Ovary (tissue), 9 donors: Measurements from ENCODE around the gene PTGDR. TPM values are rescaled to one million over a fixed set of nuclear protein-coding genes. Genes with fewer than 3 reads are reported as not detected.
A peak's percentile ranks its signal among the peaks of the same experiment; 100 is the strongest.

ENCODE experiments used
- DNase-seq, 5 donors: peaks; one replicate each; pipeline ENCODE4 v3.0.0-alpha.2; 2019 to 2020
- H3K27ac ChIP-seq, 2 donors: fragments of 200-600 bp; one replicate each; pipeline versions ENCODE4 v1.5.1 to v1.8.0; 2019 to 2022
- H3K27me3 ChIP-seq: fragments of 200-600 bp; one replicate; pipeline ENCODE4 v1.8.0; 2022
- H3K36me3 ChIP-seq: fragments of 200-600 bp; sonication (generic); one replicate; pipeline ENCODE4 v1.5.1; 2019
- H3K4me1 ChIP-seq: one replicate; pipeline ENCODE4 v1.8.1; 2013; ENCODE audit warnings: mild to moderate bottlenecking, moderate library complexity; ENCODE audit not compliant: insufficient read depth
- H3K4me3 ChIP-seq: fragments of 200-600 bp; sonication (generic); one replicate; pipeline ENCODE4 v1.5.1; 2017
- H3K9me3 ChIP-seq, 2 donors: fragments of 200-600 bp in 1 of 2; sonication (generic) in 1 of 2; one replicate each; pipeline versions ENCODE4 v1.5.1 to v1.8.1; 2013 to 2019; ENCODE audit warnings: mild to moderate bottlenecking in 1 of 2, moderate library complexity in 1 of 2
- CTCF ChIP-seq, 3 donors: fragments of 450-650 bp in 2 of 3; fragments of 200-600 bp in 1 of 3; IDR thresholded peaks; one replicate each; pipeline versions ENCODE4 v1.5.1 to v1.8.0; 2016 to 2022; ENCODE audit warnings: antibody characterized with exemption in 3 of 3, mild to moderate bottlenecking in 1 of 3
- EP300 ChIP-seq: sonication (generic); formaldehyde crosslinking; IDR thresholded peaks from one replicate; pipeline ENCODE4 v1.6.1; 2017; ENCODE audit warnings: antibody characterized with exemption
- POLR2A ChIP-seq: fragments of 450-650 bp; IDR thresholded peaks from one replicate; pipeline ENCODE4 v1.6.1; 2017; ENCODE audit warnings: antibody characterized with exemption, mild to moderate bottlenecking, moderate library complexity
- WGBS, 3 donors: extraction: QIAGEN DNeasy Blood & Tissue Kit in 1 of 3; methylation state at CpG; one replicate each; pipeline versions ENCODE4 v1.1.5 to v1.1.7; 2013 to 2017; 5-methylcytosine and 5-hydroxymethylcytosine counted together
- intact Hi-C, 4 donors: fragments of 100-400 bp; cut with DNase I; formaldehyde crosslinking; loops; one replicate each; pipeline versions ENCODE4 v1.11.0 to v1.15.1; 2022 to 2023
- polyA plus RNA-seq, 2 donors: library from polyadenylated mRNA; stranded (reverse); fragments of 200-250 nt in 1 of 2; fragments of 350-450 nt in 1 of 2; fragmentation: Illumina TruSeq in 1 of 2; extraction: RNeasy Lipid Tissue Mini Kit (QIAGEN cat#74804) in 1 of 2; gene quantifications; one replicate each; pipeline ENCODE4 v1.2.3, GENCODE V29; 2013 to 2014
- total RNA-seq, 7 donors: library from RNA; depleted of rRNA in 2 of 7; stranded (reverse); fragments of >200 nt in 2 of 7; fragmentation: NEBNext Ultra II Directional in 3 of 7; extraction: Animal tissue kit (Norgen Biotek cat#: 25700) in 3 of 7; gene quantifications; one replicate each; pipeline versions ENCODE4 v1.1.0 to v1.2.4, GENCODE V29; 2016 to 2023
- donor health status: DM: no; HTN: no; CAD: no; lungs with moderate emphysema.
- donor health status: DM: no; HTN: no; CAD: no.
- donor health status: Bipolar disorder and iron deficiency.
- donor health status: DM: yes; HTN: yes; CAD: no.
- donor health status: DM: no; HTN: no; CAD: no.
- donor health status: DM: yes; HTN: yes; CAD: no.

PTGDR gene
- total and polyA plus RNA-seq, 9 donors = 0.10 to 1.8 (median 0.52) TPM

- no peak for DNase-seq
- H3K27ac ChIP-seq = no peak overlapping the region
- H3K4me3 ChIP-seq = no peak overlapping the region
- WGBS, 3 donors = 85 to 94% (median 90%) methylated on average over 3 of the region's 3 CpGs
- H3K36me3 ChIP-seq = no peaks in the 10 kb centered on the region
- intact Hi-C loops = loop anchor here in 2 of 4 donors (5.0 to 10.0 kb wide), 2 partner anchors 154 to 318 kb away; no protein-coding TSS in a partner anchor
- TF ChIP-seq POLR2A = no peak
- no peak for TF ChIP-seq CTCF (IDR thresholded peaks at IDR 0.05)
- no peak for TF ChIP-seq EP300
- no peaks in the 10 kb centered on the region for H3K27me3 ChIP-seq
- H3K9me3 ChIP-seq = no peaks in the 10 kb centered on the region
- peaks cover 7% of the 10 kb centered on the region for H3K4me1 ChIP-seq
Observed at GRCh38 chr14:52310541-52310940, 43.0 kb downstream of the PTGDR start.

GRCh38 chr14:52312931-52313355 is 45.4 kb downstream of the PTGDR start:
- H3K27ac ChIP-seq = peak overlapping the region in 1 of 2 donors; percentile 61

GRCh38 chr14:52313462-52313861 is 46.0 kb downstream of the PTGDR start:
- no peaks in the 10 kb centered on the region for H3K36me3 ChIP-seq
- no peak for TF ChIP-seq POLR2A
- no peak for TF ChIP-seq CTCF (IDR thresholded peaks at IDR 0.05)
- TF ChIP-seq EP300 = no peak
- H3K27me3 ChIP-seq = no peaks in the 10 kb centered on the region
- peaks cover 7% of the 10 kb centered on the region for H3K4me1 ChIP-seq
- 6 to 8% (median 7%) methylated on average over 10 of the region's 10 CpGs for WGBS, 3 donors
- DNase-seq = peak in 2 of 5 donors; percentile 13 to 44
- peak overlapping the region; percentile 45 for H3K4me3 ChIP-seq
- peak overlapping the region; percentile 57 to 61 for H3K27ac ChIP-seq
- H3K9me3 ChIP-seq = no peaks in the 10 kb centered on the region
- intact Hi-C loops = loop anchor here in 2 of 4 donors (5.0 to 10.0 kb wide), 2 partner anchors 151 to 321 kb away; no protein-coding TSS in a partner anchor

More at GRCh38 chr14:52312931-52313355, 45.4 kb downstream of the PTGDR start:
- H3K9me3 ChIP-seq = no peaks in the 10 kb centered on the region
- peak in 2 of 5 donors; percentile 13 to 45 for DNase-seq
- no peak for TF ChIP-seq POLR2A
- no peak for TF ChIP-seq EP300
- no peak for TF ChIP-seq CTCF (IDR thresholded peaks at IDR 0.05)
- 9 to 23% (median 12%) methylated on average over 5 of the region's 5 CpGs for WGBS, 3 donors
- H3K36me3 ChIP-seq = no peaks in the 10 kb centered on the region
- H3K4me3 ChIP-seq = peak overlapping the region; percentile 45
- intact Hi-C loops = loop anchor here in 2 of 4 donors (5.0 to 10.0 kb wide), 2 partner anchors 152 to 321 kb away; no protein-coding TSS in a partner anchor
- H3K27me3 ChIP-seq = no peaks in the 10 kb centered on the region
- H3K4me1 ChIP-seq = peaks cover 7% of the 10 kb centered on the region

DNA sequence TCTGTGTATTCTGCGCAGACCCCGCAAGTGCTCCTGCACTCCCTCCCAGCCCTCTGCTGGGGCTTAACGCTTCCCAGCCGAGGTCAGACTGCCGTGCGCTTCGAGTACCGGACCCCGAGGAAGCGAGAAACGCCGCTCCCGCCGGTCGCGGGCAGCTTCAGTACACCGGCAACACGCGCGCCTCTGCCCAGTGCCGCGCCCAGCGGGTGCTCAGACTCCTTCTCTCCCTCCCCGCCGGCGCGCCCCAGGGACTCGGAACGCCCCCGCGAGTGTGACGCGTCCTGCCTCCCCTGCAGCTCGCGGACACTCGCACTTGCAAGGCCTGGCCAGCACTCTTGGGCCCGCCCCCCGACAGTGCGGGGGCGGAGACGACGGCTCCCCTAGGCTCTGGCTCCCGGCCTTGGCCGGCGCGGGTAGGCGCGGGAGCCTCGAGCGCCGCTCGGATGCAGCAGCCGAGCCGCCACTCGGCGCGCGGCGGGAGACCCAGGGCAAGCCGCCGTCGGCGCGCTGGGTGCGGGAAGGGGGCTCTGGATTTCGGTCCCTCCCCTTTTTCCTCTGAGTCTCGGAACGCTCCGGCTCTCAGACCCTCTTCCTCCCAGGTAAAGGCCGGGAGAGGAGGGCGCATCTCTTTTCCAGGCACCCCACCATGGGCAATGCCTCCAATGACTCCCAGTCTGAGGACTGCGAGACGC is 46.6 kb downstream of the PTGDR start, which contains the start of gene PTGER2:
Gene PTGER2, plus strand, starts transcription at position 410 of the 692 bp plus-strand sequence. Its CDS starts 237 bp downstream, at position 647.
- Histone ChIP-seq H3K36me3 (no peaks in the 10 kb centered on the region), H3K27ac (peak within 1 kb of the TSS; percentile 57 to 61), H3K4me1 (peaks cover 7% of the 10 kb centered on the region), H3K9me3 (no peaks in the 10 kb centered on the region), H3K4me3 (peak within 1 kb of the TSS; percentile 45), H3K27me3 (no peaks in the 10 kb centered on the region)
- intact Hi-C loops = loop anchor here in 2 of 4 donors (5.0 to 10.0 kb wide), 2 partner anchors 151 to 322 kb away; no protein-coding TSS in a partner anchor
- TF ChIP-seq POLR2A (no peak), CTCF (IDR thresholded peaks at IDR 0.05) (no peak), EP300 (no peak)
- peak; percentile 85 to 92 (median 88) for DNase-seq
- WGBS, 3 donors = 0 to 1% (median 1%) methylated on average over 33 to 73 of the region's 73 CpGs
